NCI-H524 (cell line): ENCODE results near the gene SLX4IP.
"Not testable (repeated sequence)": the region's sequence is repeated elsewhere in the genome, so short reads cannot be mapped to it uniquely, and the experiment has no call there.

Experiments used
- DNase-seq, 2 experiments: peaks; one replicate each; lab custom pipeline; 2025; lab: John Stamatoyannopoulos, UW

SLX4IP gene

GRCh38 chr20:10434832-10435812 lies at the start of gene SLX4IP:
SLX4IP (plus strand) TSS chr20:10435305; CDS start chr20:10458205, 22,900 bp downstream.
- peak; percentile 98 to 99 for DNase-seq

GRCh38 chr20:10385850-10386544 lies 49.1 kb upstream of the SLX4IP start:
- no peak for DNase-seq

- DNase-seq: no peak
Measured at GRCh38 chr20:10387686-10388085, 47.4 kb upstream of the SLX4IP start.

GRCh38 chr20:10388597-10388996 lies 46.5 kb upstream of the SLX4IP start:
- DNase-seq: no peak

- DNase-seq: no peak
Measured at GRCh38 chr20:10390709-10391108, 44.4 kb upstream of the SLX4IP start.

GRCh38 chr20:10394752-10395151 lies 40.4 kb upstream of the SLX4IP start:
- DNase-seq: not testable (repeated sequence)

GRCh38 chr20:10398834-10399369 lies 36.2 kb upstream of the SLX4IP start:
- DNase-seq: peak in 1 of 2 experiments; percentile 20

GRCh38 chr20:10402938-10403608 lies 32.0 kb upstream of the SLX4IP start:
- DNase-seq: no peak

GRCh38 chr20:10404023-10404628 lies 31.0 kb upstream of the SLX4IP start:
- peak in 1 of 2 experiments; percentile 19 for DNase-seq

GRCh38 chr20:10404959-10405530 lies 30.1 kb upstream of the SLX4IP start:
- DNase-seq: no peak

GRCh38 chr20:10408108-10408813 lies 26.8 kb upstream of the SLX4IP start:
- DNase-seq: no peak

- DNase-seq: no peak
Measured at GRCh38 chr20:10411673-10412072, 23.4 kb upstream of the SLX4IP start.

GRCh38 chr20:10412591-10413408 lies 22.3 kb upstream of the SLX4IP start:
- peak in 1 of 2 experiments; percentile 30 for DNase-seq

- DNase-seq: no peak
Measured at GRCh38 chr20:10415013-10415650, 20.0 kb upstream of the SLX4IP start.

- not testable (repeated sequence) for DNase-seq
Measured at GRCh38 chr20:10417218-10417617, 17.9 kb upstream of the SLX4IP start.

GRCh38 chr20:10419550-10420133 lies 15.5 kb upstream of the SLX4IP start:
- no peak for DNase-seq

GRCh38 chr20:10423735-10424134 lies 11.4 kb upstream of the SLX4IP start:
- no peak for DNase-seq

- peak; percentile 33 to 49 for DNase-seq
Measured at GRCh38 chr20:10427060-10427692, 7.9 kb upstream of the SLX4IP start.
